A549 (cell line): ENCODE data around the gene ADAM8. TPM values are rescaled to one million over a fixed set of nuclear protein-coding genes. Genes with fewer than 3 reads are reported as not detected.

Experiments
- ATAC-seq, 2 experiments: fragments of 200-7000 bp in 1 of 2; fragments of >200 bp in 1 of 2; cut with Nextera tagmentation in 1 of 2; cut with Tn5 transposase in 1 of 2; 3 replicates each; pipeline versions ENCODE4 v1.8.0 to v1.9.1; 2018 to 2020; ENCODE audit warnings: mild to moderate bottlenecking in 1 of 2, moderate library complexity in 1 of 2
- CTCF ChIA-PET: fragments of 300-600 bp; sonication (Branson Sonifier 250); formaldehyde crosslinking; extraction: SDS; loops from one replicate; lab custom pipeline; 2021; ENCODE audit warnings: antibody characterized with exemption, inconsistent platforms; lab: Yijun Ruan, JAX
- POLR2A ChIA-PET: fragments of 350-600 bp; formaldehyde crosslinking; extraction: SDS; loops from one replicate; lab custom pipeline; 2021; ENCODE audit warnings: antibody characterized with exemption, inconsistent platforms; lab: Yijun Ruan, JAX
- DNase-seq, 2 experiments: peaks; one replicate each; pipeline versions ENCODE4 v3.0.0 to v3.0.0-alpha.2; 2011 to 2016; ENCODE audit warnings: low read depth in 1 of 2, low spot score in 1 of 2
- FAIRE-seq: peaks from 2 replicates; lab custom pipeline; 2011; peaks lifted over from hg19 to GRCh38; lab: Jason Lieb, UNC
- H3K27ac ChIP-seq, 2 experiments: fragments of >200 bp; sonication (Bioruptor Twin); formaldehyde crosslinking; 3 replicates each; pipeline ENCODE4 v1.5.1; 2016 to 2017
- H3K4me1 ChIP-seq: fragments of >200 bp; sonication (Bioruptor Twin); formaldehyde crosslinking; 3 replicates; pipeline ENCODE4 v1.6.1; 2016
- H3K4me2 ChIP-seq: fragments of >200 bp; sonication (Bioruptor Twin); formaldehyde crosslinking; 3 replicates; pipeline ENCODE4 v1.6.1; 2016
- H3K4me3 ChIP-seq: fragments of >200 bp; sonication (Bioruptor Twin); formaldehyde crosslinking; 3 replicates; pipeline ENCODE4 v1.5.1; 2016
- H3K9me3 ChIP-seq: fragments of >200 bp; sonication (Bioruptor Twin); formaldehyde crosslinking; 3 replicates; pipeline ENCODE4 v1.6.1; 2016
- ATOH8 ChIP-seq: fragments of 250-450 bp; sonication (Bioruptor Pico); IDR thresholded peaks from 2 replicates; pipeline ENCODE4 v1.5.0; 2020; ENCODE audit warnings: low read depth, mild to moderate bottlenecking, moderate library complexity
- CBX2 ChIP-seq: fragments of 200-600 bp; sonication (generic); IDR thresholded peaks from 2 replicates; pipeline ENCODE4 v1.6.1; 2016; ENCODE audit warnings: low read depth, mild to moderate bottlenecking, borderline replicate concordance
- CBX8 ChIP-seq: fragments of 200-600 bp; sonication (generic); IDR thresholded peaks from 2 replicates; pipeline ENCODE4 v1.6.1; 2016
- CHD2 ChIP-seq: fragments of 150-350 bp; IDR thresholded peaks from 2 replicates; pipeline ENCODE4 v1.6.1; 2014; ENCODE audit warnings: low read length; ENCODE audit not compliant: partially characterized antibody
- CHD4 ChIP-seq: fragments of 200-600 bp; sonication (generic); IDR thresholded peaks from 2 replicates; pipeline ENCODE4 v1.6.1; 2016; ENCODE audit warnings: antibody characterized with exemption, mild to moderate bottlenecking, borderline replicate concordance
- E2F6 ChIP-seq: IDR thresholded peaks from 2 replicates; pipeline ENCODE4 v1.6.1; 2012; ENCODE audit warnings: low read depth, borderline replicate concordance
- EHF ChIP-seq: fragments of 250-450 bp; sonication (Bioruptor Pico); IDR thresholded peaks from 2 replicates; pipeline ENCODE4 v1.5.0; 2020; ENCODE audit warnings: mild to moderate bottlenecking
- EP300 ChIP-seq, 2 experiments: fragments of >200 bp; sonication (Bioruptor Twin); formaldehyde crosslinking; IDR thresholded peaks; 2 replicates in 1 of 2; 3 replicates in 1 of 2; pipeline ENCODE4 v1.6.1; 2016 to 2017
- ESRRA ChIP-seq: fragments of 150-350 bp; IDR thresholded peaks from 2 replicates; pipeline ENCODE4 v1.6.1; 2014; ENCODE audit warnings: mild to moderate bottlenecking, low read length, borderline replicate concordance
- FOSL2 ChIP-seq, 2 experiments: fragments of 450-650 bp in 1 of 2; fragments of >200 bp in 1 of 2; sonication (Bioruptor Twin) in 1 of 2; formaldehyde crosslinking; IDR thresholded peaks; 2 replicates each; pipeline versions ENCODE4 v1.5.0 to v1.6.1; 2016 to 2020; ENCODE audit warnings: mild to moderate bottlenecking in 1 of 2, moderate library complexity in 1 of 2
- FOXS1 ChIP-seq: fragments of 250-450 bp; sonication (Bioruptor Pico); IDR thresholded peaks from 2 replicates; pipeline ENCODE4 v1.5.0; 2020; ENCODE audit warnings: mild to moderate bottlenecking, moderate library complexity
- GATA3 ChIP-seq: IDR thresholded peaks from 2 replicates; pipeline ENCODE4 v1.6.1; 2012; ENCODE audit warnings: borderline replicate concordance
- HDAC2 ChIP-seq: fragments of 200-600 bp; sonication (generic); IDR thresholded peaks from 2 replicates; pipeline ENCODE4 v1.6.1; 2016
- HOXB5 ChIP-seq: fragments of 250-450 bp; sonication (Bioruptor Pico); IDR thresholded peaks from 2 replicates; pipeline ENCODE4 v1.5.0; 2020; ENCODE audit warnings: mild to moderate bottlenecking, moderate library complexity
- JUNB ChIP-seq: fragments of >200 bp; sonication (Bioruptor Twin); formaldehyde crosslinking; IDR thresholded peaks from 2 replicates; pipeline ENCODE4 v1.6.1; 2016
- MAFK ChIP-seq: fragments of 450-650 bp; IDR thresholded peaks from 2 replicates; pipeline ENCODE4 v1.6.1; 2014; ENCODE audit not compliant: partially characterized antibody
- NFE2L2 ChIP-seq: fragments of 150-350 bp; conservative IDR thresholded peaks from 2 replicates; pipeline ENCODE4 v1.6.1; 2014; ENCODE audit warnings: low read length
- NR3C1 ChIP-seq: fragments of >200 bp; sonication (Bioruptor Twin); formaldehyde crosslinking; IDR thresholded peaks from 3 replicates; pipeline ENCODE4 v1.6.1; 2017
- PHF8 ChIP-seq: fragments of 200-600 bp; sonication (generic); IDR thresholded peaks from 2 replicates; pipeline ENCODE4 v1.6.1; 2016; ENCODE audit warnings: low read depth, mild to moderate bottlenecking, antibody characterized with exemption, moderate library complexity, borderline replicate concordance
- POLR2A ChIP-seq: IDR thresholded peaks from 2 replicates; pipeline ENCODE4 v1.6.1; 2012; ENCODE audit warnings: mild to moderate bottlenecking, low read length
- RAD21 ChIP-seq, 2 experiments: fragments of >200 bp in 1 of 2; sonication (Bioruptor Twin) in 1 of 2; formaldehyde crosslinking in 1 of 2; IDR thresholded peaks in 1 of 2; conservative IDR thresholded peaks in 1 of 2; 2 replicates in 1 of 2; 3 replicates in 1 of 2; pipeline ENCODE4 v1.6.1; 2012 to 2018; ENCODE audit warnings: inconsistent platforms in 1 of 2
- REST ChIP-seq: fragments of 200-600 bp; sonication (generic); IDR thresholded peaks from 2 replicates; pipeline ENCODE4 v1.6.1; 2016; ENCODE audit warnings: antibody characterized with exemption, mild to moderate bottlenecking, moderate library complexity
- SMC3 ChIP-seq: fragments of >200 bp; sonication (Bioruptor Twin); formaldehyde crosslinking; IDR thresholded peaks from 3 replicates; pipeline ENCODE4 v1.6.1; 2018; ENCODE audit warnings: inconsistent platforms
- TP53 ChIP-seq: fragments of 250-450 bp; sonication (Bioruptor Pico); IDR thresholded peaks from 2 replicates; pipeline ENCODE4 v1.5.0; 2021; ENCODE audit warnings: mild to moderate bottlenecking, moderate library complexity
- USF2 ChIP-seq: fragments of 450-650 bp; IDR thresholded peaks from 2 replicates; pipeline ENCODE4 v1.6.1; 2014; ENCODE audit warnings: antibody characterized with exemption
- ZNF302 ChIP-seq: fragments of 250-450 bp; sonication (Bioruptor Pico); IDR thresholded peaks from 2 replicates; pipeline ENCODE4 v1.9.0; 2021; ENCODE audit warnings: inconsistent platforms, mild to moderate bottlenecking, moderate library complexity
- ZSCAN20 ChIP-seq: fragments of 250-450 bp; sonication (Bioruptor Pico); IDR thresholded peaks from 2 replicates; pipeline ENCODE4 v1.8.0; 2022; ENCODE audit warnings: mild to moderate bottlenecking, moderate library complexity
- WGBS: methylation state at CpG from one replicate; pipeline ENCODE4 v1.1.6; 2017; ENCODE audit errors: missing lambda C conversion rate; 5-methylcytosine and 5-hydroxymethylcytosine counted together
- polyA plus RNA-seq, 4 experiments: library from polyadenylated mRNA; depleted of rRNA in 3 of 4; stranded (reverse); fragments of >200 nt; fragmentation: RNase III in 1 of 4; extraction: RNeasy Plus Mini Kit Qiagen cat#74134 plus additional on column Dnase treatment in 1 of 4; gene quantifications; 2 replicates in 3 of 4; 3 replicates in 1 of 4; pipeline ENCODE4 v1.2.3, GENCODE V29; 2011 to 2017
- TF ChIP-seq, protein P1 (sequence below): IDR thresholded peaks from 2 replicates; pipeline ENCODE4 v1.6.1; 2012
- TF ChIP-seq, protein P2 (sequence below): fragments of 150-350 bp; IDR thresholded peaks from 2 replicates; pipeline ENCODE4 v1.6.1; 2014; ENCODE audit warnings: low read depth, mild to moderate bottlenecking, low read length

ADAM8 gene
- polyA plus RNA-seq, 2 of the 4 experiments (the other 2 are of a cell fraction) = 1.4 to 4.1 TPM

DNA sequence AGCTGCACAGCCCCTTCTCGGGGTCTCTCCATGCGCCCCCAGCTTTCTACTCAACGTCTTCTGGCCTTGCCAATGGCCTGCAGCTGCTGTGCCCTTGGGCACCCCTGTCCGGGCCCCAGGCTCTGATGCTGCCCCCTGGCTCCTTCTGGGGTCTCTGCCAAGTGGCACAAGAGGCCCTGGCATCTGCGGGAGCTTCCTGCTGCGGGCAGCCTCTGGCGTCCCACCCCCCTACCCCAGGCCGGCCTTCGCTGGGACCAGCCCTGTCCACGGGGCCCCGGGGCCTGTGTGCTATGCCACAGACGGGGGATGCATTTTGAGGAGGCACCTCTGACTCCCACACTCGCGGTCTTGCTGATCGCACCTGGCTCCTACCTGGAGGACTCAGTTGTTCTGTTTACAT lies 36.7 kb downstream of the ADAM8 start:
- 69% methylated on average over 8 of the region's 15 CpGs for WGBS
- no peaks in the 10 kb centered on the region for H3K9me3 ChIP-seq
- no peak for DNase-seq
- no peak overlapping the region for H3K4me3 ChIP-seq
- H3K4me2 ChIP-seq = no peak overlapping the region
- H3K27ac ChIP-seq = no peak overlapping the region
- CTCF ChIA-PET = interaction anchor here (1.6 kb wide), 1 partner anchor 18 kb away, joined by 6 read pairs; no protein-coding TSS in a partner anchor
- no peak for FAIRE-seq
- H3K4me1 ChIP-seq = peaks cover 19% of the 10 kb centered on the region
- POLR2A ChIA-PET = no interaction called here
- no peak for ATAC-seq
- TF ChIP-seq EHF (CRISPR knock-in tag) = no peak
- no peak for TF ChIP-seq REST
- no peak for TF ChIP-seq MAFK
- TF ChIP-seq E2F6 = no peak
- TF ChIP-seq CBX2 = no peak
- no peak for TF ChIP-seq ESRRA
- no peak for TF ChIP-seq ZNF302 (CRISPR knock-in tag)
- no peak for TF ChIP-seq CBX8
- no peak for TF ChIP-seq POLR2A
- TF ChIP-seq CHD2 = no peak
- no peak for TF ChIP-seq JUNB
- TF ChIP-seq FOSL2 (IDR thresholded peaks at IDR 0.05) = no peak
- TF ChIP-seq FOSL2 (CRISPR knock-in tag; IDR thresholded peaks at IDR 0.05) = no peak
- TF ChIP-seq NR3C1 = no peak
- TF ChIP-seq, protein P1, sequence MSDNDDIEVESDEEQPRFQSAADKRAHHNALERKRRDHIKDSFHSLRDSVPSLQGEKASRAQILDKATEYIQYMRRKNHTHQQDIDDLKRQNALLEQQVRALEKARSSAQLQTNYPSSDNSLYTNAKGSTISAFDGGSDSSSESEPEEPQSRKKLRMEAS = no peak
- no peak for TF ChIP-seq TP53 (CRISPR knock-in tag)
- no peak for TF ChIP-seq PHF8
- no peak for TF ChIP-seq FOXS1 (CRISPR knock-in tag)
- TF ChIP-seq GATA3 = no peak
- TF ChIP-seq CHD4 = no peak
- TF ChIP-seq RAD21 (conservative IDR thresholded peaks at IDR 0.05 in 1 of 2, IDR thresholded peaks at IDR 0.05 in 1 of 2) = no peak

GRCh38 chr10:133238466-133238804 lies 38.2 kb downstream of the ADAM8 start:
- H3K27ac ChIP-seq = no peak overlapping the region
- DNase-seq (no peak), ATAC-seq (no peak), FAIRE-seq (no peak)
- peaks cover 19% of the 10 kb centered on the region for H3K4me1 ChIP-seq
- H3K4me3 ChIP-seq = no peak overlapping the region
- no peaks in the 10 kb centered on the region for H3K9me3 ChIP-seq
- POLR2A ChIA-PET = no interaction called here
- H3K4me2 ChIP-seq = no peak overlapping the region
- 65% methylated on average over 9 of the region's 15 CpGs for WGBS
- CTCF ChIA-PET = interaction anchor here (1.6 kb wide), 1 partner anchor 19 kb away, joined by 6 read pairs; no protein-coding TSS in a partner anchor
- TF ChIP-seq CHD2 (no peak), ATOH8 (no peak), PHF8 (no peak), EP300 (IDR thresholded peaks at IDR 0.05) (no peak), JUNB (no peak), ESRRA (no peak), HOXB5 (CRISPR knock-in tag) (no peak), ZSCAN20 (CRISPR knock-in tag) (no peak), CBX2 (no peak), HDAC2 (no peak), CHD4 (no peak), EHF (CRISPR knock-in tag) (no peak), NR3C1 (no peak), SMC3 (no peak), NFE2L2 (no peak), USF2 (no peak)
- TF ChIP-seq, protein P2, sequence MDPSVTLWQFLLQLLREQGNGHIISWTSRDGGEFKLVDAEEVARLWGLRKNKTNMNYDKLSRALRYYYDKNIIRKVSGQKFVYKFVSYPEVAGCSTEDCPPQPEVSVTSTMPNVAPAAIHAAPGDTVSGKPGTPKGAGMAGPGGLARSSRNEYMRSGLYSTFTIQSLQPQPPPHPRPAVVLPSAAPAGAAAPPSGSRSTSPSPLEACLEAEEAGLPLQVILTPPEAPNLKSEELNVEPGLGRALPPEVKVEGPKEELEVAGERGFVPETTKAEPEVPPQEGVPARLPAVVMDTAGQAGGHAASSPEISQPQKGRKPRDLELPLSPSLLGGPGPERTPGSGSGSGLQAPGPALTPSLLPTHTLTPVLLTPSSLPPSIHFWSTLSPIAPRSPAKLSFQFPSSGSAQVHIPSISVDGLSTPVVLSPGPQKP = no peak
- TF ChIP-seq, protein P1 = no peak
